Central memory CD4-positive, alpha-beta T cell (primary cell): ENCODE results near the gene TNNI2.

Experiments
- DNase-seq: peaks from one replicate; pipeline ENCODE4 v3.0.0; 2022

TNNI2 gene

GRCh38 chr11:1822648-1823375, 16.0 kb upstream of the TNNI2 start:
- no peak for DNase-seq

GRCh38 chr11:1823376-1824220, 15.2 kb upstream of the TNNI2 start:
- no peak for DNase-seq

GRCh38 chr11:1824221-1825038, 14.4 kb upstream of the TNNI2 start:
- no peak for DNase-seq

DNA sequence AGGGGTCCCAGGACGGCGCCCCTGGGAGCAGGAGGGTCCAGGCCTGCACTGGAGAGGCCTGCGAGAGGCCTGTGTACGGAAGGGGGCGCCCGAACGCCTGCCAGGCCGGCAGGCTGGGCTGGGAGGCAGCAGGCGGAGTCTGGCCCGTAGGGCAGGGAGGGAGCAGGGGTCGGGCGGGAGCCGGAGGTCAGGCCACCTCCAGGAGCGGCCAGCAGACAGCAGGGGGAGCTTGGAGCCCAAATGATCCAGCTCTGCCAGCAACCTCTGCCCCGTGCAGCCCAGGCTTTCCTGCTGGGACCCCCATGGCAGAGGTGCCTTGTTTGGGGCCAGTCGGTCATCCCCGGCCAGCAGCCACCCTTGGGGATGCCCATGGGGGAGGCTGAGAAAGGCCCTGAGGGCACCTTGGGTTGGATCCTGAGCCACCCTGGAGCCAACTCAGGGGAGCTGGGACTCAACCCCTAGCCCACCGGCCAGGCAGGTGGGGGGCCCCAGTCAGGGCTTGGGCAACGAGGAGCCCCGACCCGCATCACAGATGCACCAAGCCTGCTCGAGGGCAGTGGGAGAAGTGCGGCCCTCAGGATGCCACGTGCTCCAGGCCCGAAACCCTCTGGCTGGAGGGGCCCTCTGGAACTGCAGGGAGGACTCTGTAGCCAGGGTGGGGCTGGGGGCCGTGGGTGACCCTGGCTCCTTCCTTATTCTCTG, 13.6 kb upstream of the TNNI2 start:
- no peak for DNase-seq

- no peak for DNase-seq
Observed at GRCh38 chr11:1825785-1826451, 12.9 kb upstream of the TNNI2 start.

DNA sequence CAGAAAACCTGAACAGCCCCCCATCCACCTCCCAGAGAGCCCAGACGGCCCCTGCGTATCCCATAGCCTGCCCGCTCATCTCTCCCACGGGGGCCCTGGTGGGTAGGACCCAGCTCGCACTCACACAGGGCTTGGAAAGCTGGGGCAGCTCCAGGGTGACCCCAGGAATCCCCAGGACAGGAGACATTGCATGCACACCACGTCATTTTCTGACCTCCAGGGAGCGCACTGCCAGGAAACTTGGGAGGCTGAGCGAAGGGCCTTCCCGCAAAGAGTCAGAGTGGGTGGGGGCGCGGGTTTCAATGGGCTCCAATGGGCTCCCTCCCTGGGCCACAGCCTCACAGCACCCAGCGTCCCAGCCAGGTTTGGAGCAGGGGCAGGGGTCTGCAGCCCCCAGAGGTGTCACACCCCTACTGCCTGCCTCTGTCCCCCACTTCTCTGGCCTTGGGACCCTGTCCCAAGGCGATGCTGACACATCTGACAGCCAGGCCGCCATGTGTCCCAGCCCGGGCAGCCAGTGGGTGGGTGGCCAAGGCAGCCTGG, 12.2 kb upstream of the TNNI2 start:
- DNase-seq: no peak

DNA sequence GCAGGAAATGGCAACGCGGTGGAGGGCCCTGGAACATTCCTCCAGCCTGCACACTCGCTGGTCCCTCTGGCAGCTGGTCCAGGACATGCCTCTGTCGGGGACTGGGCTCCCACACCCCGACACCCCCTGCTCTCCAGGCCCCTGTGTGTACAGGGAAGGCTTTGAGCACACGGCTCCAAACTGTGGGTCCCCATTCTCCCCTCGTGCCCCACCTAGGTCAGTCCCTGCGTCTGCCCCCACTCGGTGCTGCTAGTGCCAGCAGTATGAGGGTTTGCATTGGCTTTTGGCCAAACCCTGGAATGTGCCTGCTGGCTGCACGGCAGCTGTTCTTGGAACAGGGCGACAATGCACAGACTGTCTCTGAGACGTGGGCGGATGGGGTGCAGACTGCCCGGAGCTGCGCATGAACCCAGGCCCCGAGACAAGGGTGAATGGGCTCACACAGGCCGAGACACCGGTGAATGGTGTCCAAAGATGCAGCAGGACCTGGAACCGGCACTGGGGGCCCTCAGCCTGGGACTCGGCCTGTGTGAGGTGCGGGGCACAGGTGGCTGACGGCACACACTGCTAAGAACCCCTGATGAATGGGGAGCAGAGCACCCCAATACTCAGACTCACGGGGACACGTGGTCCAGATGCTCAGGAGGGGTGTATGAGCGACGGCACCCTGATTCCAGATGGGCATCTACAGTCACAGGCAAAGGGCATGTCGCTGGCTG, 11.5 kb upstream of the TNNI2 start:
- DNase-seq: no peak

DNA sequence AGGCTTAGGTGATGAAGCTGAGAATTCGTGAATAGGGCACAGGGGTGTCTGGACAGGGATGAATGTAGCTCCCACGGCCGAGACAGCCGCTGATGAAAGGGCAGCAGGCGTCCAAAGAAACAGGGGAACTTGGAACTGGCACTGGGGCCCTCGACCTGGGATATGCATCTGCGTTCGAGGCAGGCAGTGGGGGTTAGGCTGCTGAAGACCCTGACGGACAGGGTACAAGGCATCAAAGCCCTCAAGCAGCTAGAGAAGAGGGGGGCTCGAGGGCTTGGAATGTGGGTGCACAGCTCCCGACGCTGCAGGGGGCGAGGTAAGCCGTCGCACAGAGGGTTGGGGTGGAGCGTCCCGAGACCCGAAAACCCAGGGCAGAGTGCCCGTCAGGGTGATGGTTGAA, 10.8 kb upstream of the TNNI2 start:
- DNase-seq: no peak

DNA sequence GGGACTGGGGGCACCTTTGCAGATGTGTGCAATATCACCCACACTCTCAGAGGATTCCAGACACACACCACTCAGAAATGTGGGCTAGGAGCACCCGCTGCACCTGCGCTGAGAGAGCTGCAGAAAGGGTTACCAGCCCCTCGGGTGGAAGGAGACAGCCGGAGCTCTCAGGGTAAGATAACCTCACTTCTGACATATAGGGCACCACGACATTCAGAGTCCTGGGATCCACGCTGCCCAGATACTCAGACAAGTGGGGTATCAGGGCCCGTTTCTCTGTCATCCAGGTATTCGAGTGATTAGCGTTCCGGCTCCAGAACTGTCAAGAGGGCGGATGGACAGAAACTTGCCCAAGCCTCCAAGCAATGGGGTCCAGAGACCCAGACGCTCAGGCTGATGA, 10.2 kb upstream of the TNNI2 start:
- DNase-seq: no peak

DNA sequence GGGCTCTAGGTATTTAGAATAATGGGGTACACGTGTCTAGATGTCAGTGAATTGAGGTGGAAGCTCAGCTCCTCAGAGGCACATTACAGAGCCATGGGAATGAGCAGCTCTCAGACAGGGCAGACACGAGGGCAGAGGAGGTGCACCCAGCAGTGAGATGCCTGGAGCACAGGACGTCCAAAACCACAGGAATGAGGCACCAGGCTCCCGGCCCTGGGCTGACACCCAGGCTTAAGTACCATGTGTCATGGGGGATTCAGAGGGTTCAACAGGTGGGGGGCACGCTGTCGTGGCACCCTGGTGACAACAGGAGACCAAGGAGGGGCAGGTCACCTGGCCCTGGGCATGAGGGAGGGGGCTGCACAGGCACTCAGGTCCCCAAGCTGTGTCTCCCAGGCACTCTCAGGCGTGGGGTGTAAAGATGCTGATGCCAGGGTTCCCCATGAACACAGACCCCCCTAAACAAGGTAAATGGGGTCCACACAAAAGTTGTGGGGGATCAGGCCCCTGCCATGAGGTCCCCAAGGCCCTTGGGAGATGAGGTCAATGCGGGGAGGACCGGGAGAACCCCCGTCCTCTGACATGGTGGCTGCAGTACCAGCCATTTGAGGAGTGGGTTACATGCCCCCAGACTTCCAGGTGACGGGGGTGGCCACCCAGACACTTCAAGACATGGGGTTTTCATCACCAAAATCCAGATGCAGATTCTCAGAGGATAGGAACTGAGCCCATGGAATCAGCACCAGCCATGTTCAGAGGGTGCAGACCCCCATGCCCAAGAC, 9.6 kb upstream of the TNNI2 start:
- DNase-seq: no peak

- DNase-seq: no peak
Observed at GRCh38 chr11:1830004-1830321, 8.8 kb upstream of the TNNI2 start.

- DNase-seq: no peak
Observed at GRCh38 chr11:1830322-1831223, 8.2 kb upstream of the TNNI2 start.

DNA sequence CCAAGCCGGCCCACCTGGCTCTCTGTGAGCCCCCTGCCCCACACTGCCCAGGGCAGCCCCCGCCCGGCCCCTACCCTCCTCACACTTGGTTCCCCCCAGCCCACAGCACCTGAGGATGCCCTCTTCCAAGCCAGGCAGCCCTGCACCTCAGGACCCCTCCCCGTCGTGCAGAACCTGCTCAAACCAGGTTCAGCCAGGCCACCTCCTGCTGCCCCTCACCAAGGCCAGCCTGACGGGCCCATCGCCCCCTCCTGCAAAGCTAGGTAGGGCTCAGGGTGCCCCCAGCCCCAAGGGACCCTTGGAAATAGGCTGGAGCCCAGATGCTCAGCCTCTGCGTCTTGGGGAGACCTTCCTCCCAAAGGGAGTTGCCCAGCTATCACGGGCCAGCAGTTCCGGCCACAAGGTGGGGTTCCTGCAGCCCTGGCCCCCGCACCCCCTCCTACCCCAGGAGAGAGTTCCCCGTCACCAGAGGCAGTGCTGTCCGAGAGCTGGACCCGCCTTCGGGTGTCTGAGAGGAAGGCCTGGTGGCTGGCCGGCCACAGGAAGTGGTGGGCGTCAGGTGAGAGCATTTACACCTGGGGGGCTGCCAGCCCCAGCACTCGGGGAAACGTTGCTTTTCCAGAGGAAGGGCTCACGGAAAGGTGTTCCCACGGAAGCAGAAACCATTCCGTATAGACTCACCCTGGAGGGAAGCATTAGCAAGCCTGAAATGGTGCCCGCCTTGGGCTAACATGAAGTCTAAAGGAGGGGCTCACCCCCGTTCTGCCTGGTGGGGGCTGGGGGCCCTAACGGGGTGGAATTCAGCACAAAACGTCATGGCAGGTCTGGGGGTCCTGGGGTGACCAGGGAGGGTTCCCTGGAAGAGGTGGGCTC, 7.2 kb upstream of the TNNI2 start:
- DNase-seq: no peak

DNA sequence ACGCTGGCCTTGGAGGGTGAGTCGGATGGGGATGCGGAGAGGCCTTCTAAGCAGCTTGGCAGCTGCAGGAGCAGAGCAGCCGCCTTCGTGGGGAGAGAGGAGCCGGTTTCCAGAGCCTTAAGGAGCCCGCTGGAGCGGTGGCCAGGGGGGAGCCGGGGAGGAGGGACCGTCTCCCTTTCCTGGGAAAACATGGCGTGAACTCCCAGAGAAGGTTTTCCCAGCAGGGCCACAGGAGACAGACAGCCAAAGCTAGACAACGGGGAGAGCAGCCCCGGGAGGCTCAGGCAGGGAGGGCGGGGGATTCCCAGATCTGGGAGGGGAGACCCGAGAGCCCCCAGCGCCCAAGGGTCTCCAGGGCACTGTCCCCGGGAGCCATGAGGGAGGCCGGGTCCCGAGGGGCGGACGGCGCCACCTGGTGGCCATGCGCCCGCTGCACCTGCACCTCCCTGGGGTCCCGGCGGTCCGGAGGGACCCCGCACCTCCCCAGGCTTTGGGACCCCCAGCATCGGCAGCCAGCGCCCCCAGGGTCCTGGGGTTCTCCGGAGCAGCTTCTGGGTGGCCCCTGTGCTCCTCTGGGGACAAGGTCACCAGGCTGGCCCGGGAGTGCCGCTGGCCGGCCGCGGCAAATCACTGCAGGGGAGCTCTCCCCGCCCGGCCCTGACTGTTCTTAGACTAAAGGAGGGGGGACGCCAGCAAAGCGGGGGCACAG, 6.4 kb upstream of the TNNI2 start:
- peak; percentile 53 for DNase-seq

DNA sequence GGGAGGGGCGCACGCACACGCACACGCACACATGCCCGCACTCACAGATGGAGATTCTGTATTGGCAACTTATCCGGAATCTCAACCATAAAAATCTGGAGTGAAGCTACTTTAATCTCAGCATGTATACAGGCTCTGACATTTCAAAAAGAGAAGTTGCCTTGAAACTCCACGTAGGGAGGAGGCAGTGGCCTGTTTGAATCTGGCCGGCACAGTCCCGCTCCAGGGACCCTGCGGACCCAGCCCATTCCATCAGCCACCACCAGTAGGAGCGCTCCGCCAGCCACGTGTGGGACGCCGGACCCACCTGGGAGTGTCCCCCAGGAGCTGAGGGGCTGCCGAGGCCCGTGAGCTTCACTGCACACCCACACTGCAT, 5.9 kb upstream of the TNNI2 start:
- DNase-seq: no peak

- no peak for DNase-seq
Observed at GRCh38 chr11:1834062-1834610, 4.6 kb upstream of the TNNI2 start.
